Fibroblast of lung (primary cell): ENCODE data around the gene DNAJC11.

ENCODE experiments used
- EZH2 ChIP-seq: IDR thresholded peaks from 2 replicates; pipeline ENCODE4 v1.5.1; 2012; ENCODE audit warnings: low read length, control low read depth, mild to moderate bottlenecking; ENCODE audit errors: missing control alignments
- TF ChIP-seq, protein P1 (sequence below), 2 donors: IDR thresholded peaks in 1 of 2; conservative IDR thresholded peaks in 1 of 2; 1 replicate in 1 of 2; 2 replicates in 1 of 2; pipeline ENCODE4 v1.5.1; 2011 to 2012; ENCODE audit warnings: low read length in 2 of 2, control low read depth in 1 of 2, inconsistent platforms in 1 of 2, low read depth in 1 of 2, mild to moderate bottlenecking in 1 of 2

DNA sequence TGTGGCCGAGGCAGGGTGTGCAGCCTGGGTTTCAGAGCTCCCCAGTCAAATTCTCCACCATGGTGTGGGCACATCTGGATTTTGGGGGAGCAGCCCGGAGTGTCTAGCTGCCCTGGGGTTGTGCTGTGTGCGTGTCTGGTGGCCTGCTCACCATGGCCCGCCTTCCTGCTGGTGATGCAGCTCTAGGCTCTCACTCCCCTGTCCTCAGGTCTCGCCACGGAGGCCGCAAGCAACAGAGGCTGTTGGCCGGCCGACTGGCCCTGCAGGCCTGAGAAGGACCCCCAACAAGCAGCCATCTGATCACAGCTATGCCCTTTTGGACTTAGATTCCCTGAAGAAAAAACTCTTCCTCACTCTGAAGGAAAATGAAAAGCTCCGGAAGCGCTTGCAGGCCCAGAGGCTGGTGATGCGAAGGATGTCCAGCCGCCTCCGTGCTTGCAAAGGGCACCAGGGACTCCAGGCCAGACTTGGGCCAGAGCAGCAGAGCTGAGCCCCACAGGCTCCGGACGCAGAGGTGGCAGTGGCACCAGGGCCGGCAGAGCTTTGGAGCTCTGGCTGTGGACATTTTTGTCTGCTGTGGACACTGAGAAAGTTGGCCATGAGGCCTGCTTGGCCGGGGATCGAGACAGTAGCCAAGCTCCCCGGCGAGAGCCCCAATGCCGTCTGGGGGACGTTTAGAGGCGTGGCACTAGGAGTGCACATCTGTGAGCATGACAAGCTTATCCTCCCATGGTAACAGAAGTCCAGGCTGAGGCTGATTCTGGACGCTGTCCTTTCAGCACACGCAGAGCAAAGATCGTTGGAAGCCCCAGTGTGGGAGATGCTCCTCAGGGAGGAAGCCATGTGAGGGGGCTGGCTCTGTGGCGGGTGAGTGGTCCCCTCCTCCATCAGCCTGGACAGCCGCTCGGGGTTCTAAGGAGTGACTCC is 68.8 kb downstream of the DNAJC11 start:
- TF ChIP-seq, protein P1, sequence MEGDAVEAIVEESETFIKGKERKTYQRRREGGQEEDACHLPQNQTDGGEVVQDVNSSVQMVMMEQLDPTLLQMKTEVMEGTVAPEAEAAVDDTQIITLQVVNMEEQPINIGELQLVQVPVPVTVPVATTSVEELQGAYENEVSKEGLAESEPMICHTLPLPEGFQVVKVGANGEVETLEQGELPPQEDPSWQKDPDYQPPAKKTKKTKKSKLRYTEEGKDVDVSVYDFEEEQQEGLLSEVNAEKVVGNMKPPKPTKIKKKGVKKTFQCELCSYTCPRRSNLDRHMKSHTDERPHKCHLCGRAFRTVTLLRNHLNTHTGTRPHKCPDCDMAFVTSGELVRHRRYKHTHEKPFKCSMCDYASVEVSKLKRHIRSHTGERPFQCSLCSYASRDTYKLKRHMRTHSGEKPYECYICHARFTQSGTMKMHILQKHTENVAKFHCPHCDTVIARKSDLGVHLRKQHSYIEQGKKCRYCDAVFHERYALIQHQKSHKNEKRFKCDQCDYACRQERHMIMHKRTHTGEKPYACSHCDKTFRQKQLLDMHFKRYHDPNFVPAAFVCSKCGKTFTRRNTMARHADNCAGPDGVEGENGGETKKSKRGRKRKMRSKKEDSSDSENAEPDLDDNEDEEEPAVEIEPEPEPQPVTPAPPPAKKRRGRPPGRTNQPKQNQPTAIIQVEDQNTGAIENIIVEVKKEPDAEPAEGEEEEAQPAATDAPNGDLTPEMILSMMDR (conservative IDR thresholded peaks at IDR 0.05 in 1 of 2, IDR thresholded peaks at IDR 0.05 in 1 of 2; ENCODE audit: low read depth in 1 of 2, low read length in 2 of 2): no peak
- no peak for TF ChIP-seq EZH2
